M059J (cell line): ENCODE results near the gene SIT1. TPM values are rescaled to one million over a fixed set of nuclear protein-coding genes. Genes with fewer than 3 reads are reported as not detected.

Experiments used
- DNase-seq: peaks from one replicate; pipeline ENCODE4 v3.0.0-alpha.2; 2012; ENCODE audit warnings: low read depth
- total RNA-seq: library from RNA; depleted of rRNA; stranded (reverse); fragments of >200 nt; shearing (Covaris generic); gene quantifications from 2 replicates; pipeline ENCODE4 v1.2.3, GENCODE V29; 2014

Gene SIT1
- total RNA-seq, 1 experiment from 2014 or later: not detected

DNA sequence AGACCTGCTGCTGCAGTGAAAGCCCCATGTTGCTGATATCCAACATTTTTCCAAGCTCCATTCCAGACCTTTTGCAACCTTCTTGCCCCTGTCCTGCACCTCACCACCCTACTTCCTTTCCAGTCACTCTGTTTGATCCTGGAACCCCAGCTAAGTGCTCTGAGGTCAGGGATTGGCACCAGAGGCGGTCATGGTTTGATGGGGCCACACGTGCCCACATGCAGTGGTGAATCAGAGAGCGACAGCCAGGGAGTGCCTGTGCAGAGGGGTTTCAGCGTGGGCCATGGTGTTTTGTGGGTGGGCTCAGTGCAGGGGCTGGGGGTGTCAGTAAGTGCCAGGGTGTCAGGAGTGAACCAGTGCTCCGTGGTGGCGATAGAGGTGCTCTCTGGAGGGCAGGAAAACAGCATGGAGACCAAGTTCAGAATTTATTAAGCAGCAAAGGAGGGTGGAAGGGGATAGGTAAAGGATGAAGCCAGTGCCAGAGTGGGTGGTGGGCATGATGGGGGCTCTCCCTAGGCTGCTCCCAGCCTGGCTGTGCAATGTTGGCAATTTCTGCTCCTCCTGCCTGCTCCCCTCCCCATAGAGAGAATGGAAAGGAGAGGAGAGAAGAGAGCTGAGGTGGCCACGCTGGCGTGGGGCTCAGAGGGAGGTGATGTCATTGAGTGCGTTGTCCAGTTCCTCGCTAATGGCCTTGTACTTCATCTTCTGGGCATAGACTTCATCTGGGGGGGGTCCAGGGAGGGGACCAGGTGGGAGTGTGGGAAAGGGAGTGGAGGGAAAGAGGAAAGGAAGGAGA lies 32.0 kb upstream of the SIT1 start:
- no peak for DNase-seq

DNA sequence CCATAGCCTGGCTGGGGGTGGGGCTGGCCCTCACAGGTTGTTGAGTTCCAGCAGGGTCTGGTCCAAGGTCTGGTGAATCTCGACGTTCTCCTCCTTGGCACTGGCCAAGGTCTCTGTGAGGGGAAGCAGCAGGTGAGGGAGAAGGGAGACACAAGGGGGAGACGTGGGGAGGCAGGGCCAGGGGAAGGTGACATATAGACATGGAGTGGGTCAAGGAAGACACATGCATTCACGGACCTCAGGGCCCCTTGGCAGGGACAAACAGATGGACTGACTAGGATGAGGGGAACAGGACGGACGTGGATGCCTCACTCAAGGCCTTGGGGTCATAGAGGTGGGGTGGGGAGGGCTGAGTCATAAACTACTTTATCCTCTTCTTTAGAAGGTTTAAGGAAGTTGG lies 31.3 kb upstream of the SIT1 start:
- DNase-seq: no peak

DNA sequence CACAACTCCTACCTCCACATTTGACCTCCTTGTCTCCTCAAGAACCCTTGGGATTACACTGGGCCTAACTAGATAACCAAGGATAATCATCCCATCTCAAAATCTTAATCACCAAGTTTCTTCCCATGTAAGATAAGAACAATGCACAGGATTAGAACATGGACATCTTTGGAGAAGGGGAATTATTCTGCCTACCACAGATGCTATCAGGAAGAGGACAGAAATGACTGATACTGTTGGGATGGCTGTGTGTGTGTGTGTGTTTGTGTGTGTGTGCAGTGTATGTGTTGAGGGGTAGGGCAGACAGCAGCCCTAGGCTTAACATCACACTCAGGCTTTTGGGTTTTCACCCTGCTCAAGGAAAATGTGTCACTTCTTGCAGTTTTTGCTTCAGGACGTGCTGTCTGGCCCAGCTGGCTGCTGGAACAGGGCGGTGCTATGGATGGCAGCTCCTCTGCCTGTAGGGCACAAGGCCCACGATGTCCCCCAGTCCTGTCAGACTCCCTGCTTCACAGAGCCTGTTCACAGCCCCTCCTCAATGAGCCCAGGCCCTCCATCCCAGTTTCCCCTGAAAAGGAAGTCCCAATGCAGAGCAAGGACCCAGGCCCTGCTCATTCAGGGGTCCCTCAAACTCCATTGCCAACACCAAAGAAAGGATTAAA lies 30.7 kb upstream of the SIT1 start:
- peak; percentile 39 for DNase-seq

DNA sequence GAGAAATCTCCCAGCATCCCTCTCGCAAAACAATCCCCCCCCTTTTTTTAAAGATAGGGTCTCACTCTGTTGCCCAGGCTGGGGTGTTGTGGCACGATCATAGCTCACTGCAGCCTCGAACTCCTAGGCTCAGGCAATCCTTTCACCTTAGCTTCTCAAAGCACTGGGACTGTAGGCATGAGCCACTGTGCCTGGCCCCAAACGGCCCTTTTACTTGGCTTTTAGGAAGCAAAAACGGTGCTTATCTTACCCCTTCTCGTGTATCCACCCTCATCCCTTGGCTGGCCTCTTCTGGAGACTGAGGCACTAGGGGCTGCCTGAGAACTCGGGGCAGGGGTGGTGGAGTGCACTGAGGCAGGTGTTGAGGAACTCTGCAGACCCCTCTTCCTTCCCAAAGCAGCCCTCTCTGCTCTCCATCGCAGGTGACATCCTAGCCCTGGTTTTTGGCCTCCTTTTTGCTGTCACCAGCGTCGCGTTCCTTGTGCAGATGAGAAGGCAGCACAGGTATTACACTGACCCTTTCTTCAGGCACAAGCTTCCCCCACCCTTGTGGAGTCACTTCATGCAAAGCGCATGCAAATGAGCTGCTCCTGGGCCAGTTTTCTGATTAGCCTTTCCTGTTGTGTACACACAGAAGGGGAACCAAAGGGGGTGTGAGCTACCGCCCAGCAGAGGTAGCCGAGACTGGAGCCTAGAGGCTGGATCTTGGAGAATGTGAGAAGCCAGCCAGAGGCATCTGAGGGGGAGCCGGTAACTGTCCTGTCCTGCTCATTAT lies 29.8 kb upstream of the SIT1 start:
- DNase-seq: peak; percentile 65

DNA sequence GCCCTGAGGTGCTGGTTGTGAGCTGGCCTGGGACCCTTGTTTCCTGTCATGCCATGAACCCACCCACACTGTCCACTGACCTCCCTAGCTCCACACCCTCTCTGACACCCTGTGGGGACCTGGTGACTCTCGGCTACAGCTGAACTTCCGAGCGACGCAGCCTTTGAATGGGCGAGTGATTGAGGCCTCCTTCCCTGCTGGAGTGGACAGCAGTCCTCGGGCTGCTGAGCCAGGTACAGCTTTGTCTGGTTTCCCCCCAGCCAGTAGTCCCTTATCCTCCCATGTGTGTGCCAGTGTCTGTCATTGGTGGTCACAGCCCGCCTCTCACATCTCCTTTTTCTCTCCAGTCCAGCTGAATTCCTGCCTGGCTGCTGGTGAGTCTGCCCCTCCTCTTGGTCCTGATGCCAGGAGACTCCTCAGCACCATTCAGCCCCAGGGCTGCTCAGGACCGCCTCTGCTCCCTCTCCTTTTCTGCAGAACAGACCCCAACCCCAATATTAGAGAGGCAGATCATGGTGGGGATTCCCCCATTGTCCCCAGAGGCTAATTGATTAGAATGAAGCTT lies 29.1 kb upstream of the SIT1 start:
- DNase-seq: no peak

DNA sequence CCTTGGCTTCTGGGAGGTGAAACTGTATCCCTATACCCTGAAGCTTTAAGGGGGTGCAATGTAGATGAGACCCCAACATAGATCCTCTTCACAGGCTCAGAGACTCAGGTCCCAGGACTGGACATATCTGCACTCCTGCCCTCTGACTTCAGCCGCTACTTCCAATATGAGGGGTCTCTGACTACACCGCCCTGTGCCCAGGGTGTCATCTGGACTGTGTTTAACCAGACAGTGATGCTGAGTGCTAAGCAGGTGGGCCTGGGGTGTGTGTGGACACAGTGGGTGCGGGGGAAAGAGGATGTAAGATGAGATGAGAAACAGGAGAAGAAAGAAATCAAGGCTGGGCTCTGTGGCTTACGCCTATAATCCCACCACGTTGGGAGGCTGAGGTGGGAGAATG lies 28.4 kb upstream of the SIT1 start:
- no peak for DNase-seq

DNA sequence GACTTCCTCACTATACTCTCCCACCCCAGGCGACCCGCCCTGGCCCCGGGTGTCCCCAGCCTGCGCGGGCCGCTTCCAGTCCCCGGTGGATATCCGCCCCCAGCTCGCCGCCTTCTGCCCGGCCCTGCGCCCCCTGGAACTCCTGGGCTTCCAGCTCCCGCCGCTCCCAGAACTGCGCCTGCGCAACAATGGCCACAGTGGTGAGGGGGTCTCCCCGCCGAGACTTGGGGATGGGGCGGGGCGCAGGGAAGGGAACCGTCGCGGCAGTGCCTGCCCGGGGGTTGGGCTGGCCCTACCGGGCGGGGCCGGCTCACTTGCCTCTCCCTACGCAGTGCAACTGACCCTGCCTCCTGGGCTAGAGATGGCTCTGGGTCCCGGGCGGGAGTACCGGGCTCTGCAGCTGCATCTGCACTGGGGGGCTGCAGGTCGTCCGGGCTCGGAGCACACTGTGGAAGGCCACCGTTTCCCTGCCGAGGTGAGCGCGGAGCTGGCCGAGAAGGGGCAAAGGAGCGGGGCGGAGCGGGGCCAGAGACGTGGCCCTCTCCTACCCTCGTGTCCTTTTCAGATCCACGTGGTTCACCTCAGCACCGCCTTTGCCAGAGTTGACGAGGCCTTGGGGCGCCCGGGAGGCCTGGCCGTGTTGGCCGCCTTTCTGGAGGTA lies 25.1 kb upstream of the SIT1 start:
- DNase-seq: no peak

DNA sequence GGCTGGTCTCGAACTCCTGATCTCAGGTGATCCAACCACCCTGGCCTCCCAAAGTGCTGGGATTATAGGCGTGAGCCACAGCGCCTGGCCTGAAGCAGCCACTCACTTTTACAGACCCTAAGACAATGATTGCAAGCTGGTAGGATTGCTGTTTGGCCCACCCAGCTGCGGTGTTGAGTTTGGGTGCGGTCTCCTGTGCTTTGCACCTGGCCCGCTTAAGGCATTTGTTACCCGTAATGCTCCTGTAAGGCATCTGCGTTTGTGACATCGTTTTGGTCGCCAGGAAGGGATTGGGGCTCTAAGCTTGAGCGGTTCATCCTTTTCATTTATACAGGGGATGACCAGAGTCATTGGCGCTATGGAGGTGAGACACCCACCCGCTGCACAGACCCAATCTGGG lies 24.5 kb upstream of the SIT1 start:
- no peak for DNase-seq

DNA sequence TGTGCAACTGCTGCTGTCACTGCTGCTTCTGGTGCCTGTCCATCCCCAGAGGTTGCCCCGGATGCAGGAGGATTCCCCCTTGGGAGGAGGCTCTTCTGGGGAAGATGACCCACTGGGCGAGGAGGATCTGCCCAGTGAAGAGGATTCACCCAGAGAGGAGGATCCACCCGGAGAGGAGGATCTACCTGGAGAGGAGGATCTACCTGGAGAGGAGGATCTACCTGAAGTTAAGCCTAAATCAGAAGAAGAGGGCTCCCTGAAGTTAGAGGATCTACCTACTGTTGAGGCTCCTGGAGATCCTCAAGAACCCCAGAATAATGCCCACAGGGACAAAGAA lies 23.3 kb upstream of the SIT1 start:
- DNase-seq: no peak

DNA sequence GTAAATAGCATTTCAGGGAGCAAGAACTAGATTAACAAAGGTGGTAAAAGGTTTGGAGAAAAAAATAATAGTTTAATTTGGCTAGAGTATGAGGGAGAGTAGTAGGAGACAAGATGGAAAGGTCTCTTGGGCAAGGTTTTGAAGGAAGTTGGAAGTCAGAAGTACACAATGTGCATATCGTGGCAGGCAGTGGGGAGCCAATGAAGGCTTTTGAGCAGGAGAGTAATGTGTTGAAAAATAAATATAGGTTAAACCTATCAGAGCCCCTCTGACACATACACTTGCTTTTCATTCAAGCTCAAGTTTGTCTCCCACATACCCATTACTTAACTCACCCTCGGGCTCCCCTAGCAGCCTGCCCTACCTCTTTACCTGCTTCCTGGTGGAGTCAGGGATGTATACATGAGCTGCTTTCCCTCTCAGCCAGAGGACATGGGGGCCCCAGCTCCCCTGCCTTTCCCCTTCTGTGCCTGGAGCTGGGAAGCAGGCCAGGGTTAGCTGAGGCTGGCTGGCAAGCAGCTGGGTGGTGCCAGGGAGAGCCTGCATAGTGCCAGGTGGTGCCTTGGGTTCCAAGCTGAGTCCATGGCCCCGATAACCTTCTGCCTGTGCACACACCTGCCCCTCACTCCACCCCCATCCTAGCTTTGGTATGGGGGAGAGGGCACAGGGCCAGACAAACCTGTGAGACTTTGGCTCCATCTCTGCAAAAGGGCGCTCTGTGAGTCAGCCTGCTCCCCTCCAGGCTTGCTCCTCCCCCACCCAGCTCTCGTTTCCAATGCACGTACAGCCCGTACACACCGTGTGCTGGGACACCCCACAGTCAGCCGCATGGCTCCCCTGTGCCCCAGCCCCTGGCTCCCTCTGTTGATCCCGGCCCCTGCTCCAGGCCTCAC lies 22.6 kb upstream of the SIT1 start, which contains the start of gene CA9:
Gene CA9 (plus strand): TSS at position 797 of the 893 bp plus-strand sequence. CDS start 32 bp downstream, at position 829.
- peak; percentile 77 for DNase-seq

DNA sequence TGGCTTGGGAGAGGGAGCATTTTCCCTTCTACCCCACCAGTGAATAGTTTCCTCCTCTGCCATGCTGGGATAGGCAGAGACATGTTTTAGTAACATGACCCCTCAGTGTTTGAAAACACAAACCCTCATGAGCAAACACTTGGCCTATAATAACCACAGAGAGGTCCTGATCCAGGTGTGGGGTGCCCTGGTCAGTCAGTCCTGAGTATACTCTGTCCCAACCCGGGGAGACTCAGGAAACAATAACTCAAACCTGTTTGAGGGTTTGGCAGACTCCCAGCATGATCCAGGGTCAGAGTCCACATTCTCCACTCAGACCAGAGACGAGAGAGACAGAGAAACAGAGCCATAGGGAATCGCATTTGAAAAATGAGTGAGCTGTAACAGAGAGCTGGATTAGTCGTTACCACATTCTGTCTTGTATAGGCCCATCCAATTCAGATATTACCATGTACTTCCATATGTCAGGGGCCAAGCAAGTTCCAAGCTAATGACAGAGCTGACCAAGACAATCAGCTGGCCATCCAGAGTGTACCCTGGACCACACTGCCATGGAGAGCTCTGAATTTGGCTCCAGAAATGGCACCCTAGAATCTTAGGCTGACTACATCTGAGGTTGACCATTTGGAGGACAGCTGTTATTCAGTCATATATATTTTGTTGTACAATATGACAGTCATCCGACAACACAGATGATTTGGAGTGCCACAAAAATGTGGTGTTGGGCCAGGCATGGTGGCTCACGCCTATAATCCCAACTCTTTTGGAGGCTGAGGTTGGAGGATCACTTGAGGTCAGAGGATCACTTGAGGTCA lies 18.8 kb upstream of the SIT1 start:
- DNase-seq: peak; percentile 99

DNA sequence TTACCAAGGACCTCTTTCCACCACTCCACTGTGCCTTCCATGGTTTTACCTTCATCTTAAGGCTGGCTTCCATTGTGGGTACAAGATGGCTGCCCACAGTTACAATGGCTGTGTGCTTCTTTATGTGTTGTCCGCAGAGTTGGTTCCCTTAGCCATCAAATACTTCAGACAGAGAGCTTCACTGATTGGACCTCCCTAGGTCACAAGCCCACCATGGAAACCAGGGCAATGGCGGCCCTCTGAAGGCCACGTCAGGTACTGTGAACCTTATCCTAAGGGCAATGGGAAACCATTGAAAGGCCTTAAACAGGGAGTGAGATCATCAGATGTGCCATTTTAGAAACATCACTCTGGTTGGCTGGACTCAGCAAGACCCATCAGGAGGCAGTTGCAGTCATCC lies 17.2 kb upstream of the SIT1 start:
- DNase-seq: no peak

DNA sequence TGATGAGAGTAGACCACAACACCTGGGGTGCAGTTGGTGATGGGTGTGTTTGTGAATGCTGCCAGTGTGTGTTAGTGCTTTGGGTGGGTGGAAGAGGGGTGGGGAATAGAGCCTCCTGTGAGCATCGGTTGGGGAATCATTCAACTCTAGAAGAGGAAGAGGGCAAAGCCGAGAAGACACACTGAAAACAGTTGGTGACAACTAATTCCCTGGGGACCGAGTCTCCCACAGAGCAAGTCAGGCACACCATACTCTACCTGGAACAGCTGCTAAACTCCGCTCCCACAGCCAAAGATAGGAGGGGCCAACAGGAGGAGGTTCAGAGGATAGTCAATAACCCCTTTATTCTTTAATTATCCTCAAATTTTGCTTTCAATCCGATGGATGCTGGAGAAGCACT lies 15.8 kb upstream of the SIT1 start:
- no peak for DNase-seq

DNA sequence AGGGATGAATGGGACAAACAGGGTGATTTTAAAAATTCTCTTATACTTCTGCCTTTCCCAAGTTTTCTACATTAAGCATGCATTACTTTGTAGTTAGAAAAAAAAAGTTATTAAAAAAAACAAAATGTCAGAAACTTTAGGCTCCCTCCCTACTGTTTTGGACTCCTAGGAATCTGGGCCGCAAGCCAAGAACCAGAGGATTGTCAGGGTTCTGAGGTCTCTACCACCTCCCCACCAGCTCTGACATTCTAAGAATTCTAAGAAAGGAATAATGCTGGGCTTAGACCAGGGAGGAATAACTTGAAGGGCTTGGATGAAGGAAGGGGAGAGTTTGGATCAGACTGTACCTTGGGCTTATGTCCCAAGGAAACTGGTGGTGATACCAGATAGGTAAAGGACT lies 15.3 kb upstream of the SIT1 start:
- peak; percentile 78 for DNase-seq

DNA sequence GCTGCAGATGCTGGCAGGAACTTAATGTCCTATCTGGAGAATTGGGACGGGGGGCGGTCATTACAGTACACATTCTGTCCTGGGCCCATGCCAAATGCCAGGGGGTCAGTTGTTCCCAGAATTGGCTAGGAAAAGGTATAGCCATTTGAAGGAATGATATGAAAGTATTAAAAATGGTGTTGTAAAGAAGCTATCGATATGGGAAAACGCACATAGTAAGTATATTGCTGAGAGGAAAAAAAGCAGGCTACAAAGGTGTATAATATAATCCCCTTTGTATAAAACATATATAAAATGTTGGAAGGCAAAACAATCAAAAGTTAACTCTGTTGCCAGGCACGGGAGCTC lies 14.7 kb upstream of the SIT1 start:
- DNase-seq: no peak

DNA sequence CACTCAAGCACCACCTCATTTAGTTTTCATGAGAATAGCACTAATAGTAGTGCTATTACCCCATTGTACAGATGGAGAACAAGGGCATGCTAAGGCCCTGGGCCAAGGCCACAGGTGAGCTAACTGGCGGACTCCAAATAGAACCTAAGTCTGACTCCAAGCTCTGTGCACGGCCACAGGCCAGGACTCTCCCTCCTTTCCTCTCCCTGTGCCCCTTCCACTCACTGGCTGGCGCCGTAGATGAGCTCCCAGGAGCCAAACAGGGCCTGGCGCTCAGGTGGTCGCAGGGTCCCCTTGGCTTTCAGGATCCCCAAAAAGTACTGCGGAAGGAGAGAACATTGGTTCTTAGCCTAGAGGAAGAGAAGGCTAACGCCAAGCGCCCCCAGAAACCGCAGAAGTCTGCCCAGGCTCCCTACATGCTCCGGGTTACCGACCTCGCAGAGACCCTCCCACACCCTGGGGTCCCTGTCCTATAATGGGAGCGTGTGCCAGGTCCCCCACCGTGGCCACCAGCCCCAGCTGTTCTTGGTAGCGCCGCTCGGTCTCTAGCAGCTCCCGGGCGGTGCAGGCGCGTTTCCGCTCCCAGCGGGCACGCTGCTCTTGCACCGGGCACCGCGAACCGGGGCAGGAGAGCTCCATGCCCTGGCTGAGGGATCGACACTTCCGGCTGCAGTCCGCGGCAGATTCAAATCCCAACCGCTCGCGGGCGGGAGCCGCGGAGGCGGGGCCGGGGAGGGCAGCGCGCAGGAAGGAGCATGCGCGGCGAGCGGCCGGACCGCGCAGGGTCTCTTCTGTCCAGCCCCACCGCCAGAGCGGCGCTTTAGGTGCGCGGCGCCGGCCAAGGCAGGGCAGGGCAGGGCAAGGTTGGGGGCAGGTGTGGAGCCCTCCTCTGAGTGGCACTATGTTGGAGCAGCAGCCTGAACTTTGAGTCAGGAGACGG lies 14.1 kb upstream of the SIT1 start, which contains the start of gene ARHGEF39:
Gene ARHGEF39 (minus strand): TSS at position 665 of the 940 bp plus-strand sequence. CDS start 26 bp downstream, at position 639.
- peak; percentile 86 for DNase-seq

DNA sequence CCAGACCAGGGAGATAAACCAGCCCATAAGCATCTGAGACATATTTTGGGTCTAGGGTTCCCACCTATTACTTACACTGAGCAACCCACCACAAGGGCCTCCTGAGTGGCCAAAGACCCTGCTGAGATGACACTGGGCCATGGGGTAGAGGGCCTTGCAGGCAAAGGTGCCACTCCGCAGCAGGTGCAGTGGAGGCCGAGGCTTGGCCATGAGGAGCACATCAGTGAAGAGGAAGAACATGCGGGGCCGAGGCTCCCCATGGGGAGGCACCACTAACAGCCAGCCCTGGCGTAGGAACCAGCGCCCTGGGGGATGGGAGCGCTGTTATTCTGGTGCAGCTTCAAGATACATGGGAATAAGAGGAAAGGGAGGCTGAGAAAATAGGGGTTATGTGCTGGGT lies 11.7 kb upstream of the SIT1 start:
- no peak for DNase-seq

DNA sequence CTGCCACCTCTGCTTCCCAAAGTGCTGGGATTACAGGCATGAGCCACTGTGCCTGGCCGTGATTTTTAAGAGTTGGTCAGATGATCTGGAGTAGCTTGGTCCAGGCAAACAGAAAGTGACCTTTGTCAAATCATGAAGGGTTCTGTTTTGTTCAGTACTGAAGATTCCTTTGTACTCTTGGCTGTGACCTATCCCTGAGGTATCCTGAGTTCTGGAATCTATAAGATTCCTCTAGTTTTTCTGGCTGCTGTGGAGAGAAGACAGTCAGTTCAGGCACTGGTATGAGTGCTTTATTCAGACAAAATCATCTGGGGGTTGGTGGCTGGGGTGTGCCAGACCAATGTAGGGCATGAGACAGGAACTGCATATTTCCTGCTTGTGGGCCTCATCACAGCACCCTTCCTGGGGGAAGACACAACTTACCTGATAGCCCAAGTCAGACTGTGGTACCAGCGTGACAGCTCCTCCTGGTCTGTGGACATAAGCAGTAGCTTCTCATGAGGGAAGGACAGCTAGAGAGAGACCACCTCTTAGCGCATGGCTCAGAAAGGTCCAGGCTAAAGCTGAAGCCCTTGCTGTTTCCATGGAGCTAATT lies 11.1 kb upstream of the SIT1 start:
- no peak for DNase-seq
